CD14-positive monocyte (primary cell): ENCODE results near the gene GABBR2. TPM values are rescaled to one million over a fixed set of nuclear protein-coding genes. Genes with fewer than 3 reads are reported as not detected.

Experiments used
- DNase-seq, 3 donors: peaks; one replicate each; pipeline ENCODE4 v3.0.0-alpha.2; 2011 to 2022
- H2AFZ ChIP-seq: 2 replicates; pipeline ENCODE4 v1.6.0; 2012; ENCODE audit warnings: mild to moderate bottlenecking, low read depth, low read length, inconsistent platforms; ENCODE audit not compliant: insufficient read depth, poor library complexity, severe bottlenecking
- H3K27ac ChIP-seq, 2 donors: 1 replicate in 1 of 2; 2 replicates in 1 of 2; pipeline ENCODE4 v1.5.1; 2012 to 2013; ENCODE audit warnings: low read length in 2 of 2, control low read depth in 1 of 2, inconsistent platforms in 1 of 2, low read depth in 1 of 2, mild to moderate bottlenecking in 1 of 2
- H3K27me3 ChIP-seq, 2 donors: one replicate each; pipeline versions ENCODE4 v1.6.0 to v1.6.1; 2011 to 2013; ENCODE audit warnings: low read length in 2 of 2; ENCODE audit not compliant: control insufficient read depth in 2 of 2, insufficient read depth in 2 of 2
- H3K36me3 ChIP-seq, 2 donors: replicated peaks in 1 of 2; 1 replicate in 1 of 2; 2 replicates in 1 of 2; pipeline versions ENCODE4 v1.5.1 to v1.6.1; 2012 to 2013; ENCODE audit warnings: low read length in 2 of 2, control low read depth in 1 of 2, inconsistent platforms in 1 of 2, mild to moderate bottlenecking in 1 of 2; ENCODE audit not compliant: insufficient read depth in 2 of 2, control insufficient read depth in 1 of 2
- H3K4me1 ChIP-seq, 2 donors: 1 replicate in 1 of 2; 2 replicates in 1 of 2; pipeline versions ENCODE4 v1.5.1 to v1.6.1; 2012 to 2013; ENCODE audit warnings: low read length in 2 of 2, control low read depth in 1 of 2, inconsistent platforms in 1 of 2, mild to moderate bottlenecking in 1 of 2, moderate library complexity in 1 of 2; ENCODE audit not compliant: insufficient read depth in 2 of 2, control insufficient read depth in 1 of 2
- H3K4me2 ChIP-seq: replicated peaks from 2 replicates; pipeline ENCODE3; 2012; ENCODE audit warnings: low read length, moderate library complexity, mild to moderate bottlenecking; ENCODE audit not compliant: poor library complexity, severe bottlenecking; ENCODE audit errors: extremely low read depth
- H3K4me3 ChIP-seq, 3 experiments: fragments of 200-600 bp in 1 of 3; sonication (generic) in 1 of 3; replicated peaks in 1 of 3; 1 replicate in 2 of 3; 2 replicates in 1 of 3; pipeline ENCODE4 v1.5.1; 2011 to 2013; ENCODE audit warnings: low read length in 3 of 3, mild to moderate bottlenecking in 3 of 3, control low read depth in 2 of 3, low read depth in 2 of 3, inconsistent platforms in 1 of 3, moderate library complexity in 1 of 3
- H3K79me2 ChIP-seq: 2 replicates; pipeline ENCODE4 v1.6.0; 2012; ENCODE audit warnings: mild to moderate bottlenecking, control low read depth, inconsistent platforms, low read length, moderate library complexity; ENCODE audit not compliant: insufficient read depth
- H3K9ac ChIP-seq: 2 replicates; pipeline ENCODE4 v1.6.0; 2017; ENCODE audit warnings: low read length, mild to moderate bottlenecking; ENCODE audit not compliant: insufficient read depth, poor library complexity, severe bottlenecking
- H3K9me3 ChIP-seq, 2 donors: replicated peaks in 1 of 2; 1 replicate in 1 of 2; 2 replicates in 1 of 2; pipeline versions ENCODE4 v1.5.1 to v1.6.1; 2012 to 2013; ENCODE audit warnings: low read length in 2 of 2, control low read depth in 1 of 2; ENCODE audit not compliant: control insufficient read depth in 1 of 2, insufficient read depth in 1 of 2
- H4K20me1 ChIP-seq: 2 replicates; pipeline ENCODE4 v1.6.0; 2012; ENCODE audit warnings: mild to moderate bottlenecking, low read length, control low read depth, moderate library complexity; ENCODE audit not compliant: insufficient read depth
- H3K27ac Mint-ChIP-seq, 7 donors: one replicate each; pipeline ENCODE4 v1.8.0; 2020; ENCODE audit warnings: mild to moderate bottlenecking in 7 of 7, mixed read lengths in 7 of 7, moderate library complexity in 6 of 7, inconsistent platforms in 2 of 7
- H3K27me3 Mint-ChIP-seq, 3 donors: one replicate each; pipeline ENCODE4 v1.8.0; 2021 to 2022; ENCODE audit warnings: low read depth in 3 of 3, mild to moderate bottlenecking in 3 of 3, mixed read lengths in 3 of 3, moderate library complexity in 3 of 3, inconsistent platforms in 1 of 3
- H3K36me3 Mint-ChIP-seq, 2 donors: one replicate each; pipeline ENCODE4 v1.8.0; 2020; ENCODE audit warnings: mixed read lengths in 2 of 2, inconsistent platforms in 1 of 2, mild to moderate bottlenecking in 1 of 2
- H3K4me1 Mint-ChIP-seq: one replicate; pipeline ENCODE4 v1.8.0; 2020; ENCODE audit warnings: mild to moderate bottlenecking, mixed read lengths
- H3K4me3 Mint-ChIP-seq, 2 donors: one replicate each; pipeline ENCODE4 v1.8.0; 2020; ENCODE audit warnings: mild to moderate bottlenecking in 2 of 2, mixed read lengths in 2 of 2, moderate library complexity in 1 of 2
- H3K9me3 Mint-ChIP-seq, 7 donors: one replicate each; pipeline ENCODE4 v1.8.0; 2020 to 2022; ENCODE audit warnings: mixed read lengths in 7 of 7, mild to moderate bottlenecking in 6 of 7, moderate library complexity in 6 of 7, inconsistent platforms in 2 of 7
- WGBS: methylation state at CpG from one replicate; pipeline ENCODE4 v1.1.5; 2013; ENCODE audit warnings: missing lambda C conversion rate; ENCODE audit not compliant: insufficient coverage; 5-methylcytosine and 5-hydroxymethylcytosine counted together
- intact Hi-C, 2 donors: fragments of 100-400 bp; cut with micrococcal nuclease; formaldehyde crosslinking; loops; one replicate each; pipeline versions ENCODE4 v1.15.0 to v1.15.1; 2023
- polyA plus RNA-seq, 3 donors: library from polyadenylated mRNA; depleted of rRNA in 1 of 3; unstranded in 2 of 3; stranded (reverse) in 1 of 3; fragments of 300-500 nt in 2 of 3; fragments of >200 nt in 1 of 3; fragmentation: Illumina TruSeq in 2 of 3; gene quantifications; 1 replicate in 2 of 3; 2 replicates in 1 of 3; pipeline ENCODE4 v1.2.3, GENCODE V29; 2012 to 2021
- TF ChIP-seq, protein P1 (sequence below): fragments of 200-600 bp; IDR thresholded peaks from one replicate; pipeline ENCODE4 v1.8.0; 2022; ENCODE audit warnings: antibody characterized with exemption, mild to moderate bottlenecking

Gene GABBR2
- polyA plus RNA-seq, 3 donors: not detected

DNA sequence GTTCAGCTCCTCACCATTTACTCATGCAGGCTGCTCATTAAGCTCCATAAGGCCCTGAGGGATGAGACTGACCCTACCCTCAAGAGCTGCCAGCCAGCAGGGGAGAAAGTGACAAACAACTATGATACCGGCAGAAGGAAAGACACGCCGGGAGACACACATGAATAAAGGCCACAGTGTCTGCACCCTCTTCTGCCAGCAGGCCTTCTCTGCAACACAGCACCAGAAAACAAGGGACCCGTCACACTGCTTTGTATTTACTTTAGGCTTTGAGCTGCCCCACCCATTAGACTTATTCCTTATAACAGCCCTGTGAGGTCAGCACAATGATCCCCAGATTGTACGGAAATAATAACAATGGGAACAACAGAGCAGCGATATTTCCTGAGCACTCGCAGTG, 7.2 kb downstream of the GABBR2 start:
- no peak overlapping the region for H2AFZ ChIP-seq
- H3K27ac ChIP-seq: no peak overlapping the region
- no peaks in the 10 kb centered on the region for H3K4me1 ChIP-seq
- peaks cover 35 to 62% (median 48%) of the 10 kb centered on the region in 3 donors for H3K27me3 Mint-ChIP-seq
- TF ChIP-seq, protein P1, sequence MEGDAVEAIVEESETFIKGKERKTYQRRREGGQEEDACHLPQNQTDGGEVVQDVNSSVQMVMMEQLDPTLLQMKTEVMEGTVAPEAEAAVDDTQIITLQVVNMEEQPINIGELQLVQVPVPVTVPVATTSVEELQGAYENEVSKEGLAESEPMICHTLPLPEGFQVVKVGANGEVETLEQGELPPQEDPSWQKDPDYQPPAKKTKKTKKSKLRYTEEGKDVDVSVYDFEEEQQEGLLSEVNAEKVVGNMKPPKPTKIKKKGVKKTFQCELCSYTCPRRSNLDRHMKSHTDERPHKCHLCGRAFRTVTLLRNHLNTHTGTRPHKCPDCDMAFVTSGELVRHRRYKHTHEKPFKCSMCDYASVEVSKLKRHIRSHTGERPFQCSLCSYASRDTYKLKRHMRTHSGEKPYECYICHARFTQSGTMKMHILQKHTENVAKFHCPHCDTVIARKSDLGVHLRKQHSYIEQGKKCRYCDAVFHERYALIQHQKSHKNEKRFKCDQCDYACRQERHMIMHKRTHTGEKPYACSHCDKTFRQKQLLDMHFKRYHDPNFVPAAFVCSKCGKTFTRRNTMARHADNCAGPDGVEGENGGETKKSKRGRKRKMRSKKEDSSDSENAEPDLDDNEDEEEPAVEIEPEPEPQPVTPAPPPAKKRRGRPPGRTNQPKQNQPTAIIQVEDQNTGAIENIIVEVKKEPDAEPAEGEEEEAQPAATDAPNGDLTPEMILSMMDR: no peak
- no peak for DNase-seq
- peaks cover 12 to 27% of the 10 kb centered on the region in 2 donors for H3K27me3 ChIP-seq
- WGBS: 94% methylated on average over 6 of the region's 7 CpGs
- H3K36me3 ChIP-seq: no peaks in the 10 kb centered on the region
- no peak overlapping the region for H3K27ac Mint-ChIP-seq
- peaks cover 0 to 6% of the 10 kb centered on the region in 2 donors for H3K9me3 ChIP-seq
- no peak overlapping the region for H3K4me2 ChIP-seq
- no peak overlapping the region for H3K4me3 ChIP-seq
- peaks cover 2% of the 10 kb centered on the region for H3K4me1 Mint-ChIP-seq
- H4K20me1 ChIP-seq: no peaks in the 10 kb centered on the region
- H3K36me3 Mint-ChIP-seq: no peaks in the 10 kb centered on the region
- no peaks in the 10 kb centered on the region for H3K79me2 ChIP-seq
- no peak overlapping the region for H3K9ac ChIP-seq
- intact Hi-C loops: no loop called here
- H3K9me3 Mint-ChIP-seq: peaks cover 0 to 14% (median 3%) of the 10 kb centered on the region in 7 donors
- H3K4me3 Mint-ChIP-seq: peak overlapping the region in 1 of 2 donors; percentile 36

DNA sequence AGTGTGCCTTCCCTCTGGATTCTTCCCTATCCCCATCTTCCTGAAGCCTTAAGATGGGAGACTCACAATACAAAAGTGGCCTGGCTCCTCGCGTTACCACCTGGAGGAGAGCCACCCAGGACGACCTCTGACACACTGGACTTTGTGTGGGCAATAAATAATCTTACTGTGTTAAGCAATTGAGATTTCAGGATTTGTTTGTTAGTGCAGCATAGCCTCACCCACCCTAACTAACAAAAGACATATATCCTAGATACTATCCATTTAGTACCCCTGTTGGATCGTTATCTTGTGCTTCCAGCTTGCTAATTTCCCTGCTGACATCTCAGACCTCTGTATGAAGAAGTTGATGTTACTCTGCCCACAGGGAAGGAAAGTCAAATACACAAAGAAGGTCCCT, 7.9 kb downstream of the GABBR2 start:
- Histone ChIP-seq H3K27ac (no peak overlapping the region), H3K4me1 (no peaks in the 10 kb centered on the region), H3K36me3 (no peaks in the 10 kb centered on the region), H4K20me1 (no peaks in the 10 kb centered on the region), H3K79me2 (no peaks in the 10 kb centered on the region), H2AFZ (no peak overlapping the region), H3K9me3 (no peaks in the 10 kb centered on the region), H3K4me3 (no peak overlapping the region), H3K4me2 (no peak overlapping the region), H3K9ac (no peak overlapping the region), H3K27me3 (peaks cover 6 to 20% of the 10 kb centered on the region in 2 donors)
- TF ChIP-seq, protein P1: no peak
- DNase-seq: no peak
- intact Hi-C loops: no loop called here
- WGBS: no CpG with 5 or more reads among the region's 4 CpGs
- Mint-ChIP-seq H3K27me3 (peaks cover 31 to 55% (median 40%) of the 10 kb centered on the region in 3 donors), H3K4me1 (no peaks in the 10 kb centered on the region), H3K9me3 (peaks cover 0 to 10% (median 2%) of the 10 kb centered on the region in 7 donors), H3K36me3 (no peaks in the 10 kb centered on the region), H3K4me3 (no peak overlapping the region), H3K27ac (peak overlapping the region in 1 of 7 donors; percentile 18)
